ENCODE results near the gene SWAP70.
"Not testable (repeated sequence)": the region's sequence is repeated elsewhere in the genome, so short reads cannot be mapped to it uniquely, and the experiment has no call there.

SWAP70 gene

GRCh38 chr11:9740202-9740883 is 76.5 kb downstream of the SWAP70 start:
- Histone ChIP-seq H3K27ac (peak overlapping the region in 10 of 21 experiments; percentile 3 to 63 (median 36)), H3K4me3 (no peak overlapping the region)

- H3K27ac ChIP-seq: no peak overlapping the region
- H3K4me3 ChIP-seq: no peak overlapping the region
Observed at GRCh38 chr11:9741260-9741659, 77.4 kb downstream of the SWAP70 start.

GRCh38 chr11:9743512-9743911 is 79.6 kb downstream of the SWAP70 start:
- H3K4me3 ChIP-seq, H3K27ac ChIP-seq: not testable (repeated sequence)

GRCh38 chr11:9745411-9746211 is 81.7 kb downstream of the SWAP70 start:
- no peak overlapping the region for H3K4me3 ChIP-seq
- H3K27ac ChIP-seq: peak overlapping the region in 4 of 21 experiments; percentile 24 to 47 (median 40)

- Histone ChIP-seq H3K27ac (peak overlapping the region in 4 of 21 experiments; percentile 0 to 53 (median 14)), H3K4me3 (no peak overlapping the region)
Observed at GRCh38 chr11:9747229-9747628, 83.4 kb downstream of the SWAP70 start.

- no peak overlapping the region for H3K4me3 ChIP-seq
- peak overlapping the region in 7 of 21 experiments; percentile 0 to 53 (median 13) for H3K27ac ChIP-seq
Observed at GRCh38 chr11:9747828-9748227, 84.0 kb downstream of the SWAP70 start.

- Histone ChIP-seq H3K4me3 (no peak overlapping the region), H3K27ac (peak overlapping the region in 4 of 21 experiments; percentile 11 to 15 (median 14))
Observed at GRCh38 chr11:9748361-9748970, 84.6 kb downstream of the SWAP70 start.

- peak overlapping the region in 3 of 21 experiments; percentile 13 to 25 (median 15) for H3K27ac ChIP-seq
- H3K4me3 ChIP-seq: no peak overlapping the region
Observed at GRCh38 chr11:9750551-9750950, 86.7 kb downstream of the SWAP70 start.

GRCh38 chr11:9752091-9752490 is 88.2 kb downstream of the SWAP70 start:
- no peak overlapping the region for H3K4me3 ChIP-seq
- H3K27ac ChIP-seq: peak overlapping the region in 2 of 21 experiments; percentile 23 to 71

- H3K27ac ChIP-seq: peak overlapping the region in 8 of 21 experiments; percentile 31 to 77 (median 62)
- no peak overlapping the region for H3K4me3 ChIP-seq
Observed at GRCh38 chr11:9753021-9753420, 89.1 kb downstream of the SWAP70 start.

- Histone ChIP-seq H3K27ac (peak overlapping the region in 15 of 21 experiments; percentile 17 to 98 (median 60)), H3K4me3 (no peak overlapping the region)
Observed at GRCh38 chr11:9754010-9754471, 90.2 kb downstream of the SWAP70 start.

- Histone ChIP-seq H3K4me3 (no peak overlapping the region), H3K27ac (peak overlapping the region in 15 of 21 experiments; percentile 0 to 98 (median 39))
Observed at GRCh38 chr11:9755561-9756185, 91.8 kb downstream of the SWAP70 start.

- no peak overlapping the region for H3K4me3 ChIP-seq
- H3K27ac ChIP-seq: peak overlapping the region in 12 of 21 experiments; percentile 0 to 98 (median 53)
Observed at GRCh38 chr11:9756461-9756860, 92.6 kb downstream of the SWAP70 start.

- Histone ChIP-seq H3K27ac (peak overlapping the region in 12 of 21 experiments; percentile 0 to 98 (median 59)), H3K4me3 (no peak overlapping the region)
Observed at GRCh38 chr11:9756878-9757277, 93.0 kb downstream of the SWAP70 start.

GRCh38 chr11:9757809-9758636 is 94.1 kb downstream of the SWAP70 start:
- peak overlapping the region; percentile 76 to 98 (median 92) for H3K27ac ChIP-seq
- peak overlapping the region; percentile 44 to 75 (median 58) for H3K4me3 ChIP-seq

- Histone ChIP-seq H3K4me3 (peak overlapping the region; percentile 44 to 75 (median 58)), H3K27ac (peak overlapping the region; percentile 76 to 98 (median 92))
Observed at GRCh38 chr11:9758637-9759518, 95.0 kb downstream of the SWAP70 start.

- Histone ChIP-seq H3K4me3 (peak overlapping the region in 2 of 7 experiments; percentile 54 to 64), H3K27ac (peak overlapping the region; percentile 76 to 98 (median 92))
Observed at GRCh38 chr11:9759519-9760192, 95.8 kb downstream of the SWAP70 start.
